DMS 273 (cell line): Measurements from ENCODE around the gene TIMP2.
A peak's percentile ranks its signal among the peaks of the same experiment; 100 is the strongest.

Experiments used
- DNase-seq: peaks from one replicate; lab custom pipeline; 2025; ENCODE audit not compliant: unreplicated experiment; lab: John Stamatoyannopoulos, UW

TIMP2 gene

DNA sequence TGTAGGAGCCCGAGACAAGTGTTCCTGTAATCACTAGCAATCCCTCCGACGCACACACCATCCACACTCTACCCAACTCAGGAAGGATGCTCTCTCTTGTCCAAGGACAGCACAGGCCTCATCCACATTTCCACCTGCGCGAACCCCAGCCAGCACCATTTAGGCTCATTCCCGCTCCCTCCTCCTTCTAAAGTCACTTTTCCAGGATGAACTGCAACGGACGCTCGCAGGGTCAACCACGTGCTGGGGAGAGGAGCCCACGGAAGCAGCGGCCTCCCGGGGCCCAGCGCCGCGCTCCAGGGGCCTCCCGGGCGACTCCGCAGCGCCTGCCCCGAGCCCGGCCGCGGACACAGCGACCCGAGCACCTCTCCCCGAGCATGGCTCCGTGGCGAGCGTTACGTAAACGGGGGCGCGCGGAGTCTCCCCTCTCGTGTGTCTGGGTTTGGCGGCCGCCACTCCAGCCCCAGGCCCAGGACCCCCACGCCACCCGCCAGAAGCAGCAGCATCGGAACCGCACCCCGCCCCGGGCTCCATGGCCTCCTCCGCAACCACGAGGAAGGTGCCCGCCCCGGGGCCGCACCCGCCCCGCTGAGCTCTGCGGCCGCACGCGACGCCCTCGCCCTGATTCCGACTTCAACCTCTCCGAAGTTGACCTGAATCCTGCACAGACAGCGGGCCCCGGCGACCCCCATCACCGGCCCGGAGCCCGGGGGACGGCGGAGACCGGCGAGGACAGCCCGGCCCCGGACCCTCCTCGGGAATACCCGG lies 85.2 kb downstream of the TIMP2 start:
- DNase-seq: peak; percentile 71

DNA sequence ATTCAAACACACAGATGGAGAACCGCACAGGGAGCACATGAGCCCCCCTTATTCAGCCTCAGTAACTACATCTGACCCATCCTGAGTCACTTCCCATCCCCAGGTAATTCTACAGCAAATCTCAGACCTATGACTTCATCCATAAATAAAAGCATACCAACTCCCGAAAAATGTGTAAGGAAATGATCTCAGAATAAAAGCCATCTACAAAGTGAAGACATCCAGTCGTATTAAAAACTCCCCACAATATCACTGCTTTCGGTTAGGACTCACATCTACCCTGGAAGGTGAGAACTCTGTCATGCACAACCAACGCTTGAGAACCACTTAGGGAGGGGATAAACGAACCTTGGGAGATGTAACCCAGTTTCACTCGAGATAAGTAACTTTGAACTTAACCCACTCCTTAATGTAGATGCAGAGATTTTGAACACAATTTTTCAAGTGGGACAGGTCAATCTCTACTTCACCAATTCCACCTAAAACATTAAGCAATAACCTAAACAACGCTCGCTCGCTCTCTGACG lies 85.9 kb downstream of the TIMP2 start:
- DNase-seq: peak; percentile 49

DNA sequence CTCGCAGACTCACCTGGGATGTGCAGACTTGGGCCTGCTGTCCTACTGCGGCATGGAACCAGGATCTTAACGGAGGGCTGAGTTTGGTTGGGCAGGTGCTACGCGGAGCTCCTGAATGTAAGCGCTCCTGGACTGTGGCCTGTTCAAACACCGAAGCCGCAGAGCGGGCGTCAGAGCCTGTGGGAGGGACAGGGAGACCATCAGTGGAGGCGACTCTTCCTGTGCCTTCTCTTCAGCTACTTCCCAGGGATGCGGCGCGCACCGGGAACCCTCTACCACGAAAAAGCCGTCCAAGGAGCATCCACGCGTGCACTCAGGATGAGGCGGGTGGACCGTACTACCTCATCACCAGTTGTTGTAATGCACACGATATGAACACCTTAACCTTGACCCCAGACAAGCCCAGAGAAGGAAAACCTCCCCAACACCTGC lies 86.6 kb downstream of the TIMP2 start:
- DNase-seq: no peak

DNA sequence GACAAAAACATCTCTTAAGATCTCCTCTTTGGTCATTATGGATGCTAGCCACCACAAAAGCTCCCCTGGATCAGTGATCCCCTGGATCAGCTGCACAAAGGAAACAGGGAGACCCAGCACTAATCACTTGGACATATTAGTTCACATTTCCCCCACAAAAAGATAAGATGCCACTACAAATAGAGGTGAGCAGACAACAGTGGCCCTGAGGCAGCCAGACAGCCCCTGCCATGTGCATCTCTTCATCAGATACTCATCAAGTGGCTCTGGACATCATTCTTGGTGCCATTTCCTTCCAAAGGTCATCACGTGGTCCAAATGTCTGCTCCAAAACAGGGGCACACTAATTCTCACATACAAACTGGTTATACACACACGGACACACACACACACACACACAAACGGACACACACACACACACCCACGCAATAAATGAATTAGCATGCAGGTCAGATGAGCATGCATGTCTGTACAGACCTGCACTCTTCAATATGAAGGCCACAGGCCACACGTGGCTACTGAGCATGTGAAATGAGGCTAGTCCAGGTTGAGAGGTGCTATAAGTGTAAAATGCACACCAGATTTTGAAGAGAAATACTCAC lies 88.7 kb downstream of the TIMP2 start:
- DNase-seq: no peak

DNA sequence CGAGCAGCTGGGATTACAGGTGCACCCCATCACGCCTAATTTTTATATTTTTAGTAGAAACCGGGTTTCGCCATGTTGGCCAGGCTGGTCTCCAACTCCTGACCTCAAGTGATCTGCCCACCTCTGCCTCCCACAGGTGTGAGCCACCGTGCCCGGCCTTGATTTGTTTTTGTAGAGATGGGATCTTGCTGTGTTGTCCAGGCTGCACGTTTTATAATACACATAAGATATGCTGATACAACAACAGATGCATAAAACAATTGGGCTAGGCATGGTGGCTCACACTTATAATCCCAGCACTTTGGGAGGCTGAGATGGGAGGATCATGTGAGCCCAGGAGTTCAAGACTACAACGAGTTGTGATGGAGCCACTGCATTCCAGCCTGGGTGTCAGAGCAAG lies 90.6 kb downstream of the TIMP2 start:
- DNase-seq: no peak

DNA sequence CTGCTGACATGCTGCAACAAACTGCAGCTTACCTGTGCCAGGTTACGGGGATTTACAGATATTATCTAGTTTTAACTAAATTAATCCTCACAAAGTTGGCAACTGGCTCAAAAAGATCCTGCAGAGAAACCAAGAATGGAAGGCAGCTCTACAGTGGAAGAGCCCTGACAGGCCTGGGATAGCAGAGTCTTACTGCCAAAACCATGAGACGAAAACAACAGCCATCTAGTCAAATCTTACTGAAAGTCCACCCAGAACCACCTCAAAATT lies 92.7 kb downstream of the TIMP2 start:
- no peak for DNase-seq

DNA sequence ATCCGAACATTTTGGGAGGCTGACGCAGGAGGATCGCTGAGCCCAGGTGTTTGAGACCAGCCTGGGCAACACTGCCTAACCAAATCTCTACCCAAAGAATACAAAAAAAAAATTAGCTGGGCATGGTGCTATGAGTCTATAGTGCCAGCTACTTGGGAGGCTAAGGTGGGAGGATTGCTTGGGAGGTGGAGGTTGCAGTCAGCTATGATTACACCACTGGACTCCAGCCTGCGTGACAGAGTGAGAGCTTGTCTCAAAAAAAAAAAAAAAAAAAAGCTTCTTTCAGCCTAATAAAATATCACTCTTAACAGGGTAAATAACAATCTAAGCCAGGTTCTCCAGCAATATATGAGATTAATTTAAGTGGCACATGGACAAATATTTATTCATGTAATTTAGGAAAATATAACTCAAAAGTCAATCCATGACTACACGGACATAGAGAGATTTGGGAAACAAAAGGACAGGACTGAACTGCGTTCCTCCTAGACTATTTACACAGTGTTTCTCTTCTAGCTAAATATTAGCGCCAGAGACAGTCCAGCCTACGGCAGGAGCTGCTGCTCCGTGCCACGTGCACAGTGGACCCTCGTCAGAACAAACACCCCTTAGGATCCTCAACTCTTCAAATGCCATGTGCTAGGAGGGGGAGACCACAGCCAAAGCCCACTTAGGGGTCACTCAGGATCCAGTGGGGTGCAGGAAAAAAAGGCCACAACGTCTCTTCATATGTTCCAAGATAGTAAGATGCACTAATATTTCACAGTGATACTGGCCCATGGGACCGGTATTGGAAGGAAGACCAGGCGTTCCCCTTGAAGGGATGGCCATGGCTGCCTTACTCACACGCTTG lies 93.3 kb downstream of the TIMP2 start:
- DNase-seq: no peak

DNA sequence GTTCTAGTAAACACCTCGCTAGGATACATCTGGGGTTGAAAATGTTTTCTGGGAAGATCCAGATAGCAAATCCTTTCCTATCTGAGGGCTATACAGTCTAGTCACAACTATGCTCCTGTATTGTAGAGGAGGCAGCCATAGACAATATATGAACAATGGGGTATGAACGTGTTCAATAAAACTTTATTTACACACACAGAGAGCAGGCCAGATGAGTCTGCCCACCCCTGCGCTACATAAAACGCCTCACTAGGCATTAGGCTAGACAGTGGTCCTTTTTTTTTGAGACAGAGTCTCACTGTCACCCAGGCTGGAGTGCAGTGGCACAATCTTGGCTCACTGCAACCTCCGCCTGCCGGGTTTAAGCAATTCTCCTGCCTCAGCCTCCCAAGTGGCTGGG lies 95.7 kb downstream of the TIMP2 start:
- DNase-seq: no peak

DNA sequence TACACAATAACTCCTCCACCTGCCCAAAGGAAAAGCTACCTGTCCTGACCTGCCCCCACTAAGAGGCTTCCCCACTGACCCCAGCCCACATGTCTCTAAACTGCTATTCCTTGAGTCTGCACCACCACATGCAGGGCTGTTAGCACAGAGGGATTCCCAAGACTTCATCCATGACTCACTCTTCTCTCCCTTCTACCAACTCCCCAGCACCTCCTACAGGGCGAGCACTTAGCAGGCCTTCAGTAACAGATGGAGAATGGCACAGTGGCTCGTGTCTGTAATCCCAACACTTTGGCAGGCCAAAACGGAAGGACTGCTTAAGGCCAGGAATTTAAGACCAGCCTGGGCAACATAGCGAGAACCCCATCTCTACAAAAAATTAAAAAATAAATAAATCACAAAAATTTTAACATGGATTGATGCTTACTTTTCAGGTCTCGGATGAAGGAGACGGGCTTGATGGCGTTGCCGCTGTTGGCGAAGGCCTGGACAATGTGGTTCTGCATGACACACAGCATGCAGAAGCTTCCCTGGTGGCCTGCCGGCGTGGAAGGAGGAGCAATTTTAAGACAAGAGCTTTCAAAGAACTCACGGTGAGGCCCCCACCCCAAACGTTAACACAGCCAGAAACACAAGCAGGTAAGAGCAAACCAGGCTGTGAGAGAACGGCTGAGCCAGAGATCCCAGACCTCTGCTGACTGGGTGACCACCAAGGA lies 96.6 kb downstream of the TIMP2 start:
- DNase-seq: peak; percentile 56

DNA sequence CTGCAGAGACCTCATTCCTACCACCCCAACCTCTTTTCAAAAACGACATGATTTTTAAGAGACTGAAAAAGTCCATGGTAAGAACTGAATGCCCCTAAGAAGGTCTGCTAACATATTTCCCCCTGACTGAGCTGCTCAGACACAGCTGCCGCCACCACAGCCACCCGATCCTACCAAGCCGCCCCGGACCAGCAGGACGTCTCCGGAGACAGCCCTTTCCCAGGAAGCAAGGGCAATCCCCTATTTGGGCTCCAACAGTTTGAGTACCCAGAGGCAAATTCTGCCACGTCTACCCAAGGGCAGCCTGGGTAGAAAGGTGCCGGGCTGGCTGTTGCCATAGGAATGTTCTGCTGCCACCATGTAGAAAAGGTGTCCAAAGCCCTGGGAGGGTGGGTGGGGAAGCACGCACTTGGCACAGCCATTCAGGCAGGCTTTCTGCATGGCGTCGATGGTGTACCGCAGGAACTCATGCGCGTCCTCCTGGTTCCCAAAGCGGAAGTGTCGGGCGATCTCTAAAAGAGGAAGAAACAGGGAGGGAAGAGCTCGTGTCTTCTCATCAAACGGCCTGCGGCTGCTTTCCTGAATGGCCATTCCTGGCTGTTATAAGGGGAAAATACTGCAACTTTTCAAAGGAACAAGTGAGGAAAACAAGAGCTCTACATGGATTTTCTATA lies 98.2 kb downstream of the TIMP2 start:
- DNase-seq: no peak

DNA sequence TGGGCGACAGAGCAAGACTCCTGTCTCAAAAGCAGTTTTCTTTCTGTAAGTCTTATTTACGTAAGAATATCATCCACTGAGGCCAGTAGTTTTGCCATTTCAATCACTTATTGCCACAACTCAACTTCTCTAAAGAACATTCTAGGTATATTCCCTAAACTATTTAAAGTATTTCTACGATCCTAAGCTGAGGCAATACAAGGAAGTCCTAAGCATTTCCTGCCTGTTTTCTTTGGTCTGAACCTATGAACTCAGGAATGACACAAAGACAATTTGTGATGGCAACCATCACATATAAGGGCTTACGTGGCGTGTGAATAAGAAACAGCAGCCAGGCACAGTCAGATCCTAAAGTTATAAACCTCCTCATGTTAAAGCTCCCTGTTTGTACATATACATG lies 98.8 kb downstream of the TIMP2 start:
- DNase-seq: no peak

DNA sequence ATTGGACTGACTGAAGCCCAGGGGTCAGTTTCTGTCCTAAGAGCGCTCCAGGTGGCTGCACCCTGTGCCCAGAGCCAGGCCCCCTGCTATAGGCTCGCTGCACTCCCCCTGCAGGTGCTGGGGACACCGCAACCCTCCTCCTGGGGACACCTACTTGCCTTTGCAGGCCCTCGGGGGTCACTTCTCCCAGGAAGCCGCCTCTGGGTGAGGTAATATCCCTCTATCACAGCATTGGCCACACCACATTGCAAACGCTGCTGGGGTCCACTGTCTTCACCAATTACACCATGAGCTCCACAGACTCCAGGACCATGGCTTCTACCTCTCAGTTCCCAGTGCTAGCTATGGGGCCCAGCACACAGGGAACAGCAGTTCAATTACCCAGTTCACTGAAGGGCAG lies 99.5 kb downstream of the TIMP2 start:
- DNase-seq: no peak

DNA sequence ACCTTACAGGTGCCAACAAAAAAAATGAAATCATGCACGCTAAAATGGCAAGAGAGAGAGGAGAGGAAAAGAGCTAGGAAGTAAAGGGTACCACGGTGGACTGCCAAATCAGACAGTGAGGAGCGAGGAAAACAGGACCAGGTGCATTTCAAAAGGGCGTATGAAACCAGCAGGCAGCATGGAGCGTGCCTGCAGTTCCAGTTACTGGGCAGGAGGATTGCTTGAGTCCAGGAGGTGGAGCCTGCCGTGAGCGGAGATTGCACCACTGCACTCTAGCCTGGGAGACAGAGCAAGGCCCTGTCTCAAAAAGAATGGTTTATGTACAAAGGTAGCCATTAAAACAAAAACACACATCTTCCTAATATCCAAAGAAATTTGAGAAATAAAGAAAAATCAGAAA lies 100.9 kb downstream of the TIMP2 start:
- DNase-seq: no peak

DNA sequence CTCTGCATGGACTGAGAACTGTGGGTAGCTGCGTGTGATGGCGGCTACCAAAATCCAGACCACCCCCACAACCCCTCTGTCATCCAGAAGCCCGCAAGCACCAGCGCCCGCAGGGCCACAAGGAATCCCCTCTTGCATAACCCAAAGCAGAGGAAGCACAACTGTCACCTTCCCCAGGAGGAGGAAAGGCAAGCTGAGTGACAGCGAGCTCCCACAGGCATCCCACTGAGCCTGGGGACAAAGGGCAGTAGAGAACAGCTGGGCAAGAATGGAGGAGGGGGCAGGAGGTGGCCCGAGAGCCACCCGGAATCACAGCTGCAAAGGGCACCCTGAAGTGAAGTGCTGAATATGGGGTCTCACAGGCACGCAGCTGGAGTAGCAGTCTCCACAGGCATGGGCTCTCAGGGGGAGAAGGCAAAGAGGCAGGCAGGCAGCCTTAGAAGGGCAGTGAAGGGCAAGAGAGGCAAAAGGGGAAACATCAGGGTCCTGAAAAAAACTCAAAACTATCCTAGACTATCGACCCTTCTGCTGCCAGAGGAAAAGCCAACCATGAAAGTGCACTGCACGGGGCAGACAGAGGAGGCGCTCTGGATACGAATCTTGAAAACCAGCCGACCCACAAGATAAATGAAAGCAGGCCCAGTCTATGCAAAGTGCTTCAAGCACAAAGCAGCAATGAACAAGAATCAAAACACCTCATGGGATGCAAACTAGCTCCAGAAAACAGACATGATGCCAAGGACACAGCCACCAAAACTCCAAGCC lies 101.7 kb downstream of the TIMP2 start:
- DNase-seq: no peak

DNA sequence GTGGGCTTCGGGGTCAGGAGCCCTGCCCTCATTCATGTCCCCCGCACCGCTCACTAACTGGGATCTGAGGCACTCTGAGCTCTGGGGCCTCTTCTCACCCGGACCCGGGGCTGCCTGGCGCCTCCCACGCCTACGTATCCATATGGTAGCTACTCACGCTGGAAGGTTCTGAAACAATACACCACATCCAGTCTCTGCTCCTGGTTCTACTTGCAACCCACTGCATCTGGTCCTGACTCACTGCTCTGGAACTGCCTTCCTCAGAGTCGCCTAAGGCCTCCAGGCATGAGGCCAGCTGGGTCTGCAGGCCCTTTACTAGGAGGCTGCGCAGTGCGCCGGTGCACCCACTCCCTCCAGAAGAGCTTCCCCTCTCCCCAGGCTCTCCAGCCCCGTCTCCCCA lies 102.6 kb downstream of the TIMP2 start:
- no peak for DNase-seq

DNA sequence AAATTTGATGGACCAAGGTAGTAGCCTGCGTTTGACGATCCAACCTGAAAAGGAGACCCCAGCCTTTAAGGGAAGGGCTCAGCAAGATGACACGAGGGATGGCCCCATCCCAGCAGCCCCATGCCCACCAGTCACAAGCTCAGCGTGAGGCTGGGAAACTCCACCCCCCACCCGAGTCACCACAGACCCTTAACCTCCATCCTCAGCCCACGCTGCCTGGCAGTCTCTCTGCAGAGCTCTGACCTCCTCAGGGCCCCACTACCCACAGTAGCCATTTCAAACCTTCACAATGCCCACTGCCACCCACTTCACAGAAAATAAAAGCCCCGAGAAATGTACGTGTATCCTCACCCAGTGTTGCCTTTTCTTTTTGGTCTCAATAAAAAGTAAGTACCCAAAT lies 103.2 kb downstream of the TIMP2 start:
- DNase-seq: no peak

DNA sequence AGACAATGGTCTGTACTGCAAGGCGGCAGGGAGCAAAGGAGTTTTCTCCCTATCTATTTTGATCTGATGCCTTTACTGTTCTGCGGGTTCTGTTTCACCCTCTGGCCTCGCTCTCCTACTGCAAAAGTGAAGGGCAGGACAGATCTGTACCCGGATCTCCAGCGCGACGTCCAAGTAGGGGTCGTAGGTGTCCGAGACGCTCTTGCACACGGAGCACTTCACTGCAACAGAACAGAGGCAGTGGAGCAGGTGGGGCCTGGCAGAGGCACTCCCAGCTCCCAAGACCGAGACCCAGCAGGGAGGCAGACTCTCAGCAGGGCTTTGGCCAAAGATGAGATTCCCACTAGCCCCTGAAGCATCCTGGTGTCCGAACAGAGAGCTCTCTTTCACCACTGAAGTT lies 104.3 kb downstream of the TIMP2 start:
- DNase-seq: no peak

DNA sequence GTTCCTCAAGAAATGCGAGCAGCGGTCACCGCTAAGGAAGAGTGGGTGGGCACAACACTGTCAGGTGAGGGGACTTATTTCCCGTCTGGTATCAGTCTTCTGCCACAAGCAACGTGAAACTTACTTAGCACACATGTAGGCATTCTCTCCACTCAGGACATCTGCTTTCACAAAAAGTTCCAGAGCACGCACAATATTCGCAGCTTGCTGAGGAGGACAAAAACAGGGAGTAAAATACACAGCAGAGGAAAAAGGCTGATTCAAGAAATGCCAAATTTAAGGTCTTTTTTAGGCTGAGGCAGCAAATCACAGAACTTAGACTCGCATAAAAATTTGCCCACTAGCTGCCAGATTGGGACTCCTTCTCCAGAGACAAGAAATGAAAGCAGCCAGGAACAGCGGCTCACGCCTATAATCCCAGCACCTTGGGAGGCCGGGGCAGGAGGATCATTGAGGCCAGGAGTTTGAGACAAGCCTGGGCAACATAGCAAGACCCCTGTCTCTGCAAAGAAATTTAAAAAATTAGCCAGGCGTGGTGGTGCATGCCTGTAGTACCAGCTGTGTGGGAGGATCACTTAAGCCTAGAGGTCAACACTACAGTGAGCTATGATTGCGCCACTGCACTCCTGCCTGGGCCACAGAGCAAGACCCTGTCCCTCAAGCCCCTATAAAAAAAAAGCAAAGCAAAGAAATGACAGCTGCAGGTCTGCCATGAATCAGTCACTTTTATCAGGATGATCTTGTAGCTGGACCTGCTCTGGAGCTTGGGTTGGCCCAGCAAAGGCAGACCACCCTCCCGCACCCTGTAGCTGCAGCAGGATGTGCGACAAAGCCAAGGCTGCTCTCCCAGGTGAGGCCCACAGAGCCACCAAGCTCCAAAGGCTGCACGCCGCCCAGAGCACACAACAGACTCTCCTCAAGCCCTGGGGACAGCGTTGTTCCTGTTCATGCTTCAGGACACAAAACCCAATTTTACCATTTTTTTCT lies 105.1 kb downstream of the TIMP2 start:
- DNase-seq: no peak

DNA sequence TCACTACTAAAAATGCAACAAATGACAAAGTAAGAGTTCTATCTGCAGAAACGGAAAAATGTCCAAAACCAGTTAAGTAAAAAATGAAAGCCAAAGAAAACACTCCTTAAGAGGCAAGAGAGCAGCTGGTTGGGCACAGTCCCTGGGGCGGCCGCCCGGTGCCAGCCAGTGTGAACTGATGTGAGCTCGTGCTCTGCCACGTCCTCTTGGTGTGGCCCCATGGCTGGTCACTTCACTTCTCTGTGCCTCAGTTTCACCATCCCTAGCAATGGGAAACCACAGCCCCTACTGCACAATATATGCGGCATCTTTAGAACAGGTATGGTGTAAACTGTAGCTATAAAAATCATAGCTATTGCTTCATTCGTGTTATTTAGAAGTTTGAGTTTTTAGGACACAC lies 105.8 kb downstream of the TIMP2 start:
- no peak for DNase-seq
